GM23338 (cell line): ENCODE data around the gene USP32.

Source experiments
- EZH2 ChIP-seq: fragments of 200-600 bp; sonication (generic); IDR thresholded peaks from one replicate; pipeline ENCODE4 v1.8.0; 2017; ENCODE audit warnings: antibody characterized with exemption, mild to moderate bottlenecking, low read depth; ENCODE audit not compliant: unreplicated experiment
- EZH2phosphoT487 ChIP-seq: fragments of 200-600 bp; sonication (generic); IDR thresholded peaks from one replicate; pipeline ENCODE4 v1.8.1; 2018; ENCODE audit warnings: antibody characterized with exemption; ENCODE audit not compliant: unreplicated experiment
- POLR2AphosphoS5 ChIP-seq: IDR thresholded peaks from 2 replicates; pipeline ENCODE4 v1.6.1; 2016; ENCODE audit warnings: antibody characterized with exemption, low read depth
- TF ChIP-seq, protein P1 (sequence below), 2 experiments: fragments of 200-600 bp in 1 of 2; sonication (generic) in 1 of 2; conservative IDR thresholded peaks; 2 replicates each; pipeline versions ENCODE4 v1.5.1 to v1.6.1; 2016 to 2017; ENCODE audit warnings: antibody characterized with exemption in 2 of 2, low read depth in 2 of 2, mild to moderate bottlenecking in 2 of 2, moderate library complexity in 1 of 2
- TF ChIP-seq, protein P2 (sequence below): IDR thresholded peaks from one replicate; pipeline ENCODE4 v1.6.1; 2018; ENCODE audit warnings: antibody characterized with exemption; ENCODE audit not compliant: unreplicated experiment

DNA sequence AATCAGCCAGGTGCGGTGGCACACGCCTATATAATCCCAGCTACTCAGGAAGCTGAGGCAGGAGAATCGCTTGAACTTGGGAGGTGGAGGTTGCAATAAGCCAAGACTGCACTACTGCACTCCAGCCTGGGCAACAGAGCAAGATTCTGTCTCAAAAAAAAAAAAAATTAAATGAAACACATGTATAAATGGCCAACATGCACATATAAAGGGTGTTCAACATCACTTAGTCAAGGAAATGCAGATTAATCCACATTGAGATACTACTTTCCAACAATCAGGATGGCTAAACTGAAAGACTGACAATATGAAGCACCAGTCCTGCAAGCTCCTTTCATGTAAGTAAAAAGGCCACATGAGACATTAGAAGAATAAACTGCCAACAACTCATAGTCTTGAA is 20.5 kb downstream of the USP32 start:
- TF ChIP-seq, protein P1, sequence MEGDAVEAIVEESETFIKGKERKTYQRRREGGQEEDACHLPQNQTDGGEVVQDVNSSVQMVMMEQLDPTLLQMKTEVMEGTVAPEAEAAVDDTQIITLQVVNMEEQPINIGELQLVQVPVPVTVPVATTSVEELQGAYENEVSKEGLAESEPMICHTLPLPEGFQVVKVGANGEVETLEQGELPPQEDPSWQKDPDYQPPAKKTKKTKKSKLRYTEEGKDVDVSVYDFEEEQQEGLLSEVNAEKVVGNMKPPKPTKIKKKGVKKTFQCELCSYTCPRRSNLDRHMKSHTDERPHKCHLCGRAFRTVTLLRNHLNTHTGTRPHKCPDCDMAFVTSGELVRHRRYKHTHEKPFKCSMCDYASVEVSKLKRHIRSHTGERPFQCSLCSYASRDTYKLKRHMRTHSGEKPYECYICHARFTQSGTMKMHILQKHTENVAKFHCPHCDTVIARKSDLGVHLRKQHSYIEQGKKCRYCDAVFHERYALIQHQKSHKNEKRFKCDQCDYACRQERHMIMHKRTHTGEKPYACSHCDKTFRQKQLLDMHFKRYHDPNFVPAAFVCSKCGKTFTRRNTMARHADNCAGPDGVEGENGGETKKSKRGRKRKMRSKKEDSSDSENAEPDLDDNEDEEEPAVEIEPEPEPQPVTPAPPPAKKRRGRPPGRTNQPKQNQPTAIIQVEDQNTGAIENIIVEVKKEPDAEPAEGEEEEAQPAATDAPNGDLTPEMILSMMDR (conservative IDR thresholded peaks at IDR 0.05; ENCODE audit: low read depth in 2 of 2), result no peak
- TF ChIP-seq POLR2AphosphoS5 (no peak), EZH2phosphoT487 (no peak), EZH2 (no peak)
- TF ChIP-seq, protein P2, sequence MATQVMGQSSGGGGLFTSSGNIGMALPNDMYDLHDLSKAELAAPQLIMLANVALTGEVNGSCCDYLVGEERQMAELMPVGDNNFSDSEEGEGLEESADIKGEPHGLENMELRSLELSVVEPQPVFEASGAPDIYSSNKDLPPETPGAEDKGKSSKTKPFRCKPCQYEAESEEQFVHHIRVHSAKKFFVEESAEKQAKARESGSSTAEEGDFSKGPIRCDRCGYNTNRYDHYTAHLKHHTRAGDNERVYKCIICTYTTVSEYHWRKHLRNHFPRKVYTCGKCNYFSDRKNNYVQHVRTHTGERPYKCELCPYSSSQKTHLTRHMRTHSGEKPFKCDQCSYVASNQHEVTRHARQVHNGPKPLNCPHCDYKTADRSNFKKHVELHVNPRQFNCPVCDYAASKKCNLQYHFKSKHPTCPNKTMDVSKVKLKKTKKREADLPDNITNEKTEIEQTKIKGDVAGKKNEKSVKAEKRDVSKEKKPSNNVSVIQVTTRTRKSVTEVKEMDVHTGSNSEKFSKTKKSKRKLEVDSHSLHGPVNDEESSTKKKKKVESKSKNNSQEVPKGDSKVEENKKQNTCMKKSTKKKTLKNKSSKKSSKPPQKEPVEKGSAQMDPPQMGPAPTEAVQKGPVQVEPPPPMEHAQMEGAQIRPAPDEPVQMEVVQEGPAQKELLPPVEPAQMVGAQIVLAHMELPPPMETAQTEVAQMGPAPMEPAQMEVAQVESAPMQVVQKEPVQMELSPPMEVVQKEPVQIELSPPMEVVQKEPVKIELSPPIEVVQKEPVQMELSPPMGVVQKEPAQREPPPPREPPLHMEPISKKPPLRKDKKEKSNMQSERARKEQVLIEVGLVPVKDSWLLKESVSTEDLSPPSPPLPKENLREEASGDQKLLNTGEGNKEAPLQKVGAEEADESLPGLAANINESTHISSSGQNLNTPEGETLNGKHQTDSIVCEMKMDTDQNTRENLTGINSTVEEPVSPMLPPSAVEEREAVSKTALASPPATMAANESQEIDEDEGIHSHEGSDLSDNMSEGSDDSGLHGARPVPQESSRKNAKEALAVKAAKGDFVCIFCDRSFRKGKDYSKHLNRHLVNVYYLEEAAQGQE, result no peak
